PFSK-1 (cell line): ENCODE measurements around the gene CCDC97.

Experiments used
- POLR2AphosphoS5 ChIP-seq: IDR thresholded peaks from 2 replicates; pipeline ENCODE4 v1.6.1; 2012; ENCODE audit warnings: low read depth, mild to moderate bottlenecking, control low read depth, low read length, moderate library complexity
- REST ChIP-seq, 2 experiments: IDR thresholded peaks; 2 replicates each; pipeline versions ENCODE4 v1.6.1 to v1.8.0; 2011 to 2012; ENCODE audit warnings: low read depth in 2 of 2, low read length in 2 of 2, control low read depth in 1 of 2, inconsistent platforms in 1 of 2, mild to moderate bottlenecking in 1 of 2, moderate library complexity in 1 of 2; ENCODE audit not compliant: insufficient read depth in 1 of 2

- no peak for TF ChIP-seq REST (IDR thresholded peaks at IDR 0.05; ENCODE audit: insufficient read depth in 1 of 2, low read depth in 2 of 2, low read length in 2 of 2)
- 0 out of 2 replicates have a peak, but pooled peaks have one; percentile 20 for TF ChIP-seq POLR2AphosphoS5
These were observed 11.8 kb downstream of the CCDC97 start for GRCh38 chr19:41321600-41322270.
